PC-3 (cell line): ENCODE measurements around the gene TPTE2.

Experiments used
- EZH2 ChIP-seq: fragments of 300-600 bp; sonication (generic); IDR thresholded peaks from one replicate; pipeline ENCODE4 v1.6.1; 2017; ENCODE audit warnings: antibody characterized with exemption, mild to moderate bottlenecking, low read length; ENCODE audit not compliant: unreplicated experiment
- EZH2phosphoT487 ChIP-seq: fragments of 300-600 bp; sonication (generic); IDR thresholded peaks from 2 replicates; pipeline ENCODE4 v1.6.1; 2018; ENCODE audit warnings: mild to moderate bottlenecking, antibody characterized with exemption, low read length, borderline replicate concordance
- TF ChIP-seq, protein P1 (sequence below): fragments of 300-600 bp; sonication (generic); conservative IDR thresholded peaks from 2 replicates; pipeline ENCODE4 v1.5.1; 2017; ENCODE audit warnings: antibody characterized with exemption, low read depth, mild to moderate bottlenecking, low read length

DNA sequence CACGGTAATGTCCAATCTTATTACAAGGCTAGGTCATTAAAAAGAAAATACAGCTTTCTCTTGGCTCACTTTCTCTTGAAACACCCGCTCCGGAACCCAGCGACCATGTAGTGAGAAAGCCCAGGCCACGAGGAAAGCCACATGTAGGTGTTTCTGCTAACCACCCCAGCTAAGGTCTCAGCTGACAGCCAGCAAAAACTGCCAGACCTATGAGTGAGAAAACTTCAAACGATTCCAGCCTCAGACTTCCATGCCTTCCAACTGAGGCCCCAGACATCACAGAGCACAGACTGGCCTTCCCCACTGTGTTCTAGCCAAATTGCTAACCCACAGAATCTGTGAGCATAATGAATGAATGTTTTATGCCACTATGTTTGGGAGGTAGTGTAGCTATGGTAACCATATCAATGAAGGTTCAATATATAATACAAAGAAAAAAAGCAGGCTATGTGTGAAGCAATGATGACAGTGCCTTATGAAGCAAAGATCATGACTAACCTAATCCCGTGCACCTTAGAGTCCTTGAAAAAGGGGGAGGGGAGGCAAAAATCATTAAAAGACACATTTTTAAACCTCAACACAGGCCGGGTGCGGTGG is 11.9 kb upstream of the TPTE2 start:
- TF ChIP-seq, protein P1, sequence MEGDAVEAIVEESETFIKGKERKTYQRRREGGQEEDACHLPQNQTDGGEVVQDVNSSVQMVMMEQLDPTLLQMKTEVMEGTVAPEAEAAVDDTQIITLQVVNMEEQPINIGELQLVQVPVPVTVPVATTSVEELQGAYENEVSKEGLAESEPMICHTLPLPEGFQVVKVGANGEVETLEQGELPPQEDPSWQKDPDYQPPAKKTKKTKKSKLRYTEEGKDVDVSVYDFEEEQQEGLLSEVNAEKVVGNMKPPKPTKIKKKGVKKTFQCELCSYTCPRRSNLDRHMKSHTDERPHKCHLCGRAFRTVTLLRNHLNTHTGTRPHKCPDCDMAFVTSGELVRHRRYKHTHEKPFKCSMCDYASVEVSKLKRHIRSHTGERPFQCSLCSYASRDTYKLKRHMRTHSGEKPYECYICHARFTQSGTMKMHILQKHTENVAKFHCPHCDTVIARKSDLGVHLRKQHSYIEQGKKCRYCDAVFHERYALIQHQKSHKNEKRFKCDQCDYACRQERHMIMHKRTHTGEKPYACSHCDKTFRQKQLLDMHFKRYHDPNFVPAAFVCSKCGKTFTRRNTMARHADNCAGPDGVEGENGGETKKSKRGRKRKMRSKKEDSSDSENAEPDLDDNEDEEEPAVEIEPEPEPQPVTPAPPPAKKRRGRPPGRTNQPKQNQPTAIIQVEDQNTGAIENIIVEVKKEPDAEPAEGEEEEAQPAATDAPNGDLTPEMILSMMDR = no peak
- TF ChIP-seq EZH2 (no peak), EZH2phosphoT487 (no peak)
